ENCODE data around the gene STAB1. TPM values are rescaled to one million over a fixed set of nuclear protein-coding genes. Genes with fewer than 3 reads are reported as not detected.

The STAB1 gene
- total RNA-seq, 4 donors from 2014 or later: 101 to 127 (median 118) TPM

- intact Hi-C loops (cut with DNase I): loop anchor here (5.0 kb wide), 1 partner anchor 43 kb away; the partner anchor contains the start of gene NT5DC2
- DNase-seq (ENCODE audit: extremely low spot score): no peak
- WGBS: no CpG with 5 or more reads among the region's 18 CpGs
- Histone ChIP-seq H3K9me3 (no peaks in the 10 kb centered on the region), H3K4me1 (peaks cover 42 to 72% (median 65%) of the 10 kb centered on the region in 4 donors), H3K27ac (replicated peaks in 1 of 4) (peak overlapping the region in 1 of 4 donors; percentile 75), H3K4me3 (no peak overlapping the region), H3K27me3 (no peaks in the 10 kb centered on the region), H3K36me3 (peaks cover 71 to 91% (median 89%) of the 10 kb centered on the region in 4 donors)
- TF ChIP-seq CTCF (IDR thresholded peaks at IDR 0.05): no peak
- TF ChIP-seq POLR2A (IDR thresholded peaks at IDR 0.05; ENCODE audit: low read depth): no peak
- TF ChIP-seq EP300 (IDR thresholded peaks at IDR 0.05): no peak
- TF ChIP-seq POLR2AphosphoS5 (IDR thresholded peaks at IDR 0.05): no peak
Measured at GRCh38 chr3:52489453-52489852, 5.7 kb upstream of the STAB1 start.

GRCh38 chr3:52490035-52490938 lies 4.9 kb upstream of the STAB1 start:
- H3K4me1 ChIP-seq: peaks cover 40 to 72% (median 65%) of the 10 kb centered on the region in 4 donors
- H3K36me3 ChIP-seq: peaks cover 71 to 86% (median 85%) of the 10 kb centered on the region in 4 donors
- no peak overlapping the region for H3K4me3 ChIP-seq
- H3K27ac ChIP-seq (replicated peaks in 1 of 4): peak overlapping the region; percentile 35 to 75 (median 45)
- no peak for DNase-seq (ENCODE audit: extremely low spot score)
- no peaks in the 10 kb centered on the region for H3K9me3 ChIP-seq
- TF ChIP-seq POLR2AphosphoS5 (IDR thresholded peaks at IDR 0.05) (no peak), CTCF (IDR thresholded peaks at IDR 0.05) (no peak), POLR2A (IDR thresholded peaks at IDR 0.05; ENCODE audit: low read depth) (no peak), EP300 (IDR thresholded peaks at IDR 0.05) (no peak)
- intact Hi-C loops (cut with DNase I): no loop called here
- WGBS: 83% methylated on average over 17 of the region's 22 CpGs
- no peaks in the 10 kb centered on the region for H3K27me3 ChIP-seq

GRCh38 chr3:52490939-52491526 lies 4.1 kb upstream of the STAB1 start:
- Histone ChIP-seq H3K4me3 (no peak overlapping the region), H3K4me1 (peaks cover 39 to 74% (median 65%) of the 10 kb centered on the region in 4 donors), H3K9me3 (no peaks in the 10 kb centered on the region), H3K36me3 (peaks cover 71 to 78% (median 78%) of the 10 kb centered on the region in 4 donors), H3K27ac (replicated peaks in 1 of 4) (peak overlapping the region; percentile 39 to 75 (median 60)), H3K27me3 (no peaks in the 10 kb centered on the region)
- peak; percentile 33 to 49 for TF ChIP-seq POLR2AphosphoS5 (IDR thresholded peaks at IDR 0.05)
- TF ChIP-seq POLR2A (IDR thresholded peaks at IDR 0.05; ENCODE audit: low read depth): no peak
- no peak for DNase-seq (ENCODE audit: extremely low spot score)
- WGBS: 84% methylated on average over 12 of the region's 23 CpGs
- intact Hi-C loops (cut with DNase I): no loop called here

- 95% methylated on average over 18 of the region's 21 CpGs for WGBS
- Histone ChIP-seq H3K27me3 (no peaks in the 10 kb centered on the region), H3K4me1 (peaks cover 47 to 84% (median 73%) of the 10 kb centered on the region in 4 donors), H3K4me3 (no peak overlapping the region), H3K9me3 (no peaks in the 10 kb centered on the region), H3K27ac (replicated peaks in 1 of 4) (peak overlapping the region in 2 of 4 donors; percentile 51 to 75), H3K36me3 (peaks cover 61 to 68% (median 67%) of the 10 kb centered on the region in 4 donors)
- DNase-seq (ENCODE audit: extremely low spot score): no peak
- intact Hi-C loops (cut with DNase I): no loop called here
- TF ChIP-seq POLR2A (IDR thresholded peaks at IDR 0.05; ENCODE audit: low read depth) (no peak), POLR2AphosphoS5 (IDR thresholded peaks at IDR 0.05) (no peak), EP300 (IDR thresholded peaks at IDR 0.05) (no peak), CTCF (IDR thresholded peaks at IDR 0.05) (no peak)
Measured at GRCh38 chr3:52492059-52492458, 3.1 kb upstream of the STAB1 start.
